NT2/D1 (cell line): Measurements from ENCODE around the gene UQCC2.

ENCODE experiments used
- DNase-seq: peaks from one replicate; pipeline ENCODE4 v3.0.0-alpha.2; 2011; ENCODE audit warnings: low read depth, low spot score
- H3K27me3 ChIP-seq: 2 replicates; pipeline ENCODE4 v1.6.0; 2011; ENCODE audit warnings: mild to moderate bottlenecking; ENCODE audit not compliant: insufficient read length, insufficient read depth
- H3K36me3 ChIP-seq: 2 replicates; pipeline ENCODE4 v1.6.1; 2011; ENCODE audit warnings: mild to moderate bottlenecking, low read length, mixed read lengths; ENCODE audit not compliant: insufficient read depth, insufficient read length
- H3K4me1 ChIP-seq: 2 replicates; pipeline ENCODE4 v1.5.1; 2011; ENCODE audit not compliant: insufficient read depth, insufficient read length
- H3K4me3 ChIP-seq: 2 replicates; pipeline ENCODE4 v1.5.1; 2011; ENCODE audit warnings: low read depth; ENCODE audit not compliant: insufficient read length
- H3K9ac ChIP-seq: 2 replicates; pipeline ENCODE4 v1.6.0; 2011; ENCODE audit warnings: low read depth; ENCODE audit not compliant: insufficient read length
- H3K9me3 ChIP-seq: 2 replicates; pipeline ENCODE4 v1.5.1; 2011; ENCODE audit warnings: mild to moderate bottlenecking, low read length; ENCODE audit not compliant: insufficient read depth
- SUZ12 ChIP-seq: IDR thresholded peaks from 2 replicates; pipeline ENCODE4 v1.6.1; 2011; ENCODE audit not compliant: insufficient read length, insufficient read depth; ENCODE audit errors: extremely low read depth
- YY1 ChIP-seq: IDR thresholded peaks from 2 replicates; pipeline ENCODE4 v1.6.1; 2011; ENCODE audit not compliant: insufficient read length, insufficient read depth
- ZNF274 ChIP-seq: IDR thresholded peaks from 2 replicates; pipeline ENCODE4 v1.6.1; 2011; ENCODE audit warnings: mild to moderate bottlenecking, low read depth, low read length

Gene UQCC2

DNA sequence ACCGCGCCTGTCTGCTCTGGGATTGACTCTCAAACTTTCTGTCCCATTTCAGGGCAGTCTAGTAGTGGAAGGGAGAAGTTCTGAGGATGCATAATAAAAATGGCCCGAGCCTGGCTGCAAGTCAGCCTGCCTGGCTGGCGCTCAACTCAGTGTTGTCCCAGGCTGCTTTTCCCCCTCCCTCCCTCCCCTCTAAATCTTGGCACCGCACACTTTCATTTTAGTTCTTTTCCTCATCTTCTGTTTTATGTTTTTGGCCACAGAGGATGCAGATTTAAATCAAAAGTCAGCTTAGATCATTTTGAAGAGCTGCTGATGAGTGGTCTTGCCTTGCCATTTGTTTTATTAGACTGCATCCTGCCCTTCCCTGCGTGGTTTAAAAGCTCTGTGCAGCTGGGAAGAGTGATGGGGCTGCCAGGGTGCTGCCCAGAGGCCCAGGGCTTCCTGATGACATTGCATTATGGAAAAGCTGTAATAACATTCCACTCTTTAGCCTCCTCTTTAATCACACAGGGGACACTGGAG lies 6.5 kb upstream of the UQCC2 start:
- Histone ChIP-seq H3K36me3 (no peaks in the 10 kb centered on the region), H3K9ac (no peak overlapping the region), H3K4me1 (peaks cover 2% of the 10 kb centered on the region), H3K4me3 (no peak overlapping the region), H3K9me3 (no peaks in the 10 kb centered on the region), H3K27me3 (no peaks in the 10 kb centered on the region)
- TF ChIP-seq ZNF274 (no peak), SUZ12 (no peak), YY1 (no peak)
- DNase-seq, result no peak

DNA sequence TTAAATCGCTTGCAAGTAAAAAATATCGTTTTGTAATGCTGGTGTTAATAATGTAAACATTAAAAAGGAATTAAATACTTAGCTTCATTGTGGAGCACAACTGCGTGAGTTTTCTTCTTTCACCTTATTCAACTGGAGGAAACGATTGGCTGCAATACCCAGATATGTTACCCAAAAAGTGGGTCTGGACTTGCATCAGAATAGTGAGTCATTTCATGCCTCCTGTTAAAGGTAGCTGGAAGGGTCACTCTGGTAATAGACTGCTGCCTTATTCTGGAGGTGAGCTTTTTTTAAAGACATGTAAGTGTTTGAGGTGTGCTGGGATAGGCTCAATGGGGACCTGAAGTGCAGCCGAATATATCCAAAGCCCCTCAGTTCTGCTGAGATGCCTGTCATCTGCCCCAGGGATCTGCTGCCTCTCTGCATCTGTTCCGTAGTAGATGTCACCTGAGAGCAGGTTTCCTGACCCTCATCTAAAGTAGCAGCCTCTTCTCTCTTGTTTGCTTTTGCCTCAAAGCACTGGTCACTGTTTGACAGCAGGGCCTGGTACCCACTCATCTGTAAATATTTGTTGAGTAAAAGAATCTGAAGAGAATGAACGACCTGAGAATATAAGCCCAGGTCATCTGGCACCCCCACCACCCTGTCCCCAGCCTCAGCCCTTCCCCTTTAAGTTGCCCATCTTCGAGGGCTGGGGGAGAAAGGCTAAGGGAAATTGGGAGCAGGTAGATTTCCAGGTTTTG lies 5.6 kb upstream of the UQCC2 start:
- TF ChIP-seq SUZ12 (no peak), ZNF274 (no peak), YY1 (no peak)
- Histone ChIP-seq H3K36me3 (no peaks in the 10 kb centered on the region), H3K27me3 (no peaks in the 10 kb centered on the region), H3K9ac (no peak overlapping the region), H3K9me3 (no peaks in the 10 kb centered on the region), H3K4me1 (peaks cover 2% of the 10 kb centered on the region), H3K4me3 (no peak overlapping the region)
- no peak for DNase-seq

DNA sequence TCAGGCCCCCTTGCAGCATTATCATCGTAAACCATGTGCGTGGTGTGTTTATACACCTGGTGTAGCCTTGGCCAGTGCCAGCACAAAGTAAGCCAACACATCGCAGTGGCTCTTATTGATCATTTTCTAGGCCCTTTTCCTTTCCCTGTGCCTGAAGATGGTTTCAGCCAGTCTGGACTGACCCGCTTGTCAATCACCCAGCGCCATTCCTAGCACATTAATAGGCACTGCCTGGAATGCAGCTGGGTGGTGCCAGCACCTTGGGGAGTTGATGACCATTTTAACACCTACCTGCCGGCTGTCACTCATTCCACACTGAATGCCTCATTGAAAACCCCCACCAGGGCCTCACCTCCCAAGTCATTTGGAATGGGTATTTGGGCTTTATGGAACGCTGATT lies 4.9 kb upstream of the UQCC2 start:
- Histone ChIP-seq H3K4me3 (no peak overlapping the region), H3K4me1 (peaks cover 2% of the 10 kb centered on the region), H3K9me3 (no peaks in the 10 kb centered on the region), H3K9ac (no peak overlapping the region), H3K36me3 (no peaks in the 10 kb centered on the region), H3K27me3 (no peaks in the 10 kb centered on the region)
- DNase-seq, result no peak
- no peak for TF ChIP-seq SUZ12
- no peak for TF ChIP-seq YY1
- TF ChIP-seq ZNF274, result no peak

DNA sequence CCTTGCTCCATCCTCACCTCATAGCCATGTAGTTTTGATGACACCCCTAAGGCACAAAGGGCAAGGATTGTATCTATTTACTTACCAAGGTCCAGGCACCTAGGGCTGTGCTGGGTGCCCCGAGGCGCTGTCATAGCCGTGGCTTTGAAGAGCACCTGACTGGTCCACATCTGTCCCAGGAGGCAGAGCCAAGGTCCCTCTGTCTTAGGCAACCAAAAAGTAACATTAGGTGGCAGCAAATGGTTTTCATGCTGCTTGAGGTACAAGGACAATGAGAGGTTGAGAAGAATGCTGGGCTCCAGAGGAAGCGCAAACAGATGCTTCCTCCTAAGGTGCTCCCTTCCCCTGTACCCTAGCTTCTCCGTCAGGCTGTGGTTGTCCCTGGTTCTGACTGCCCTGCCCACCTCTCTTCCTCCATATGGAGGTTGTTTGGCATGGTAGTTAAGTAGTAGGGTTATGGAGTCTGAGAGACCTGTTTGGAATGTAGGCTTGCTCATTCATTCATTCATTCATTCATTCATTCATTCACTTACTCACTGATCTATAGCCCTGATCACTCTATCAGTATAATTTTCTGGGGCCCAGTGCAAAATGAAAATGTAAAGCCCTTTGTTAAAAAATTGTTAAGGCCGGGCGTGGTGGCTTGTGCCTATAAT lies 3.0 kb upstream of the UQCC2 start:
- H3K27me3 ChIP-seq, result no peaks in the 10 kb centered on the region
- no peak for TF ChIP-seq SUZ12
- no peak for TF ChIP-seq ZNF274
- TF ChIP-seq YY1, result no peak

DNA sequence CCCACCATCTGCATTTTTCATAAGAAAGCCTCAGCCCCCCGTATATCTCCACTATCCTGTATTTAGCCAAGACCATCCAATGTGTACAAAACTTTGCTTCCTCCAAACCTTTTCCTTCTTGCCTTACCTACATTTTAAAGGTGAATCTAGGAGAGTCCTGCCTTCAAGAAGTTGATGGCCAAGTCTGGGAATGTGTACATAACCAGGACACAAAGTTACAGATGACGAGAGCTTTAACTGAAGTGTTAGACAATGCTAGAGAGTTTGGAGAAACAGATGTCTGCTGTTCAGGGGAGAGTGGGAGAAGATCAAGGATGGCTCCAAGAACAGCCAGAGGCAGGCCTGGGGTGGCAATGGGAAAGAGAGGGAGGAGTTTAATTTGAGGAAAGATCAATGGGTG lies 2.3 kb upstream of the UQCC2 start:
- DNase-seq, result no peak
- no peaks in the 10 kb centered on the region for H3K9me3 ChIP-seq
- no peak overlapping the region for H3K9ac ChIP-seq
- no peak for TF ChIP-seq SUZ12
- no peak for TF ChIP-seq YY1
- no peak for TF ChIP-seq ZNF274
- no peak overlapping the region for H3K4me3 ChIP-seq
- peaks cover 12% of the 10 kb centered on the region for H3K4me1 ChIP-seq
- peaks cover 22% of the 10 kb centered on the region for H3K36me3 ChIP-seq
- no peaks in the 10 kb centered on the region for H3K27me3 ChIP-seq

More for the DNA sequence above, 3.0 kb upstream of the UQCC2 start:
- H3K4me1 ChIP-seq, result peaks cover 12% of the 10 kb centered on the region
- no peak overlapping the region for H3K4me3 ChIP-seq
- no peak for DNase-seq
- H3K36me3 ChIP-seq, result peaks cover 14% of the 10 kb centered on the region
- no peaks in the 10 kb centered on the region for H3K9me3 ChIP-seq
- H3K9ac ChIP-seq, result no peak overlapping the region

GRCh38 chr6:33712914-33713313 lies 1.4 kb upstream of the UQCC2 start:
- Histone ChIP-seq H3K4me3 (no peak overlapping the region), H3K9ac (no peak overlapping the region), H3K27me3 (no peaks in the 10 kb centered on the region), H3K36me3 (peaks cover 30% of the 10 kb centered on the region), H3K4me1 (peaks cover 12% of the 10 kb centered on the region), H3K9me3 (no peaks in the 10 kb centered on the region)
- no peak for DNase-seq
- TF ChIP-seq YY1, result no peak
- TF ChIP-seq ZNF274, result no peak
- no peak for TF ChIP-seq SUZ12

GRCh38 chr6:33710296-33711121 lies 991 bp downstream of the UQCC2 start:
- no peak for DNase-seq
- peaks cover 48% of the 10 kb centered on the region for H3K36me3 ChIP-seq
- no peaks in the 10 kb centered on the region for H3K9me3 ChIP-seq
- H3K4me1 ChIP-seq, result peaks cover 13% of the 10 kb centered on the region
- TF ChIP-seq SUZ12 (no peak), ZNF274 (no peak), YY1 (no peak)
- peak overlapping the region; percentile 51 for H3K9ac ChIP-seq
- peak overlapping the region; percentile 65 for H3K4me3 ChIP-seq
- no peaks in the 10 kb centered on the region for H3K27me3 ChIP-seq
